HUES64 (cell line): ENCODE results near the gene CTSE.
"Not testable (repeated sequence)": the region's sequence is repeated elsewhere in the genome, so short reads cannot be mapped to it uniquely, and the experiment has no call there.

Experiments
- H3K27ac ChIP-seq: 2 replicates; pipeline ENCODE4 v1.7.0; 2013; ENCODE audit warnings: low read depth, low read length, inconsistent platforms
- H3K27me3 ChIP-seq: 2 replicates; pipeline ENCODE4 v1.6.1; 2013; ENCODE audit warnings: mild to moderate bottlenecking, low read length; ENCODE audit not compliant: insufficient read depth
- H3K36me3 ChIP-seq: 2 replicates; pipeline ENCODE4 v1.6.1; 2013; ENCODE audit warnings: mild to moderate bottlenecking, low read length; ENCODE audit not compliant: insufficient read depth
- H3K4me1 ChIP-seq: 2 replicates; pipeline ENCODE4 v1.6.1; 2013; ENCODE audit warnings: mild to moderate bottlenecking, low read length, moderate library complexity; ENCODE audit not compliant: insufficient read depth
- H3K4me3 ChIP-seq: 2 replicates; pipeline ENCODE4 v1.5.1; 2013; ENCODE audit warnings: mild to moderate bottlenecking, low read length, moderate library complexity
- H3K9ac ChIP-seq: 2 replicates; pipeline ENCODE4 v1.6.1; 2013; ENCODE audit warnings: mild to moderate bottlenecking, low read depth, low read length
- H3K9me3 ChIP-seq: 2 replicates; pipeline ENCODE4 v1.6.1; 2013; ENCODE audit warnings: low read depth, low read length; ENCODE audit not compliant: insufficient read depth
- WGBS: fragments of 150-250, 120-280 bp; methylation state at CpG from one replicate; pipeline ENCODE4 v1.1.7; 2013; ENCODE audit warnings: missing lambda C conversion rate; 5-methylcytosine and 5-hydroxymethylcytosine counted together

Gene CTSE

GRCh38 chr1:206002160-206002559, 21.5 kb downstream of the CTSE start:
- no peak overlapping the region for H3K4me3 ChIP-seq
- H3K9ac ChIP-seq = no peak overlapping the region
- H3K36me3 ChIP-seq = no peaks in the 10 kb centered on the region
- H3K27me3 ChIP-seq = peaks cover under 1% of the 10 kb centered on the region; the same call in 1 of the 2 replicates
- H3K27ac ChIP-seq = no peak overlapping the region
- 97% methylated on average over 2 of the region's 3 CpGs for WGBS
- H3K4me1 ChIP-seq = peaks cover 8% of the 10 kb centered on the region
- no peaks in the 10 kb centered on the region for H3K9me3 ChIP-seq

GRCh38 chr1:206001476-206001888, 22.2 kb downstream of the CTSE start:
- no peak overlapping the region for H3K4me3 ChIP-seq
- no peaks in the 10 kb centered on the region for H3K36me3 ChIP-seq
- peaks cover 8% of the 10 kb centered on the region for H3K4me1 ChIP-seq
- H3K9me3 ChIP-seq = no peaks in the 10 kb centered on the region
- H3K27me3 ChIP-seq = peaks cover 5% of the 10 kb centered on the region; the same call in 1 of the 2 replicates
- 40% methylated on average over 3 of the region's 3 CpGs for WGBS
- no peak overlapping the region for H3K9ac ChIP-seq
- H3K27ac ChIP-seq = no peak overlapping the region

DNA sequence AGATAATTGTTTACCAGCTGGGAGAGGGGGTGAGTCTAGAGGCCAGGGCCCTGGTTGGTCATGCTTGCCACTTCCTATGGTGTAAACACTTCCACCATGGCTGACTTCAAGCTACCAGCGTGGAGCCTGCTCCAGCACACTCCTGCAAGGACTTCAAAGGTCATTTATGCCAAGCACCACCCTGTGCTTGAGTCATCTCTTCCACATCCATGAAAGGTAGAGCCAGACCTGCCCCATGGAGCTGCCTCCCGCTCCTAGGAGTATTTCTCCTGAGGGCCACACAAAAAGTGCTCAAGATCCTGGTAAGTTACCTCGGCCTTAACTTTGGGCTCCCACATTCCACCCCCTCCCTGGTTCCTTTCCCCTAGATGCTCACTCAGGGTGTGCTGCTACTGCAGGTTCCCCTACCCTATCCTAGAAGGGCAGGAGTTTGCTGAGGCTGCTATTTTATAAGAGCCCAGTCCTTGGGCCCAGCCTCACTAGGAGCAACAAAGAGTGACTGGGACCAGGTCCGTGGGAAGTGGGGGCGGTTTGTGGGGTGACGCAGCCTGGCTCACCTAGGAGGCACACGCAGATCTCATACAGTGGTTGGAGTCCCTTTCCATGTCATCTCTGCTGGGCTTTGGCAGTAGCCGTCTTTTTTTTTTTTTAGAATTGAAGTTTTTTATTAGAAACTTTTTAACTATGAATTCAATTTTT, 22.9 kb downstream of the CTSE start:
- WGBS = 89% methylated on average over 7 of the region's 8 CpGs

DNA sequence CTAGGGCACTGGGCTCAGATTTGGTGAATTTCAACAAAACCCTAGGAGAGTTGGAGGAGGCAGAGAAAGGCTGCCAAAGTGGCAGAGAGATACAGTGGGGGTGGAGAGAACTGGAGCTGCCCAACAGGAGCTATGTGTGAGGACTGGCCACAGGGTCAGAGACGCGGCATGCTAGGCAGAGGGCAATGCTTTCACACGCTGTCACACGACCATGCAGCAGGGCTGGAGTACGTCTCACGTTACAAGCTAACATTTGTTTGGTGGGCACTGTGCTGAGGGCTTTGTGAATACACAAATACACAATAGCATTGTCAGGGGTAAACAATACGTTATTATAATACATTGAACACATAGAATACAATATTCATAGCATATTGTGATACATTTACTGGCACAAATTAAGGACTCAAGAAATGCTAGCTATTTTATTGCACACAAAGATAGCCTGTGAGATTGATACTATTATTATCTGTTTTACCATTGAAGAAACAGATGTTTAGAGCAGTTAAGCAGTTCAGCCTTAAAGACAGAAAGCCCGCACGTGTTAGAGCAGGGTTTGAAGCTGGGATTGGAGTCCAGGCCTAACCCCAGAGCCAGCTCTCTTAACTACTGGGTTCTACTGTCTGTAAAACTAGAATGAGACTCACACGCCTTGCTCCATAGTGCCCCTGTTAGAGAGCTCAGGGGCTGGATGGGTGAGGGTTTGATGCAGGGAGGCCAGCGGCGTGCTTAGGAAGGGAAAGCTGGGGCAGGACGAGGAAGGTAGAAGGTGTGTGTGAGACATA, 25.0 kb downstream of the CTSE start:
- Histone ChIP-seq H3K27ac (no peak overlapping the region), H3K4me1 (peaks cover 23% of the 10 kb centered on the region), H3K27me3 (peaks cover 5% of the 10 kb centered on the region; the same call in 1 of the 2 replicates), H3K4me3 (no peak overlapping the region), H3K9ac (no peak overlapping the region), H3K9me3 (no peaks in the 10 kb centered on the region), H3K36me3 (no peaks in the 10 kb centered on the region)
- 75% methylated on average over 12 of the region's 13 CpGs for WGBS

More for the DNA sequence above, 22.9 kb downstream of the CTSE start:
- H3K9me3 ChIP-seq = no peaks in the 10 kb centered on the region
- no peaks in the 10 kb centered on the region for H3K36me3 ChIP-seq
- no peak overlapping the region for H3K9ac ChIP-seq
- peaks cover 13% of the 10 kb centered on the region for H3K4me1 ChIP-seq
- H3K27ac ChIP-seq = no peak overlapping the region
- peaks cover 5% of the 10 kb centered on the region; the same call in 1 of the 2 replicates for H3K27me3 ChIP-seq
- no peak overlapping the region for H3K4me3 ChIP-seq

DNA sequence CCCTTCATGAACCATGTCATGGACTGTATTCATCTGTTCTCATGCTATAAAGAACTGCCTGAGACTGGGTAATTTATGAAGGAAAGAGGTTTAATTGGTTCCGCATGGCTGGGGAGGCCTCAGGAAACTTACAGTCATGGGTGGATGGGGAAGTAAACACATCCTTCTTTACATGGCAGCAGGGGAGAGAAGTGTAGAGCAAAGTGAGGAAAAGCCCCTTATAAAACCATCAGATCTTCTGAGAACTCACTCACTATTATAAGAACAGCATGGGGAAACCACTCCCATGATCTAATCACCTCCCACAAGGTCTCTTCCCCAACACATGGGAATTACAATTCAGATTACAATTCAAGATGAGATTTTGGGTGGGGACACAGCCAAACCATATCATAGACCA, 27.1 kb downstream of the CTSE start:
- WGBS = 96% methylated on average over 1 of the region's 1 CpG
- not testable (repeated sequence) for H3K36me3 ChIP-seq, H3K4me3 ChIP-seq, H3K27me3 ChIP-seq, H3K9me3 ChIP-seq, H3K27ac ChIP-seq, H3K9ac ChIP-seq
- H3K4me1 ChIP-seq = peaks cover 21% of the 10 kb centered on the region

DNA sequence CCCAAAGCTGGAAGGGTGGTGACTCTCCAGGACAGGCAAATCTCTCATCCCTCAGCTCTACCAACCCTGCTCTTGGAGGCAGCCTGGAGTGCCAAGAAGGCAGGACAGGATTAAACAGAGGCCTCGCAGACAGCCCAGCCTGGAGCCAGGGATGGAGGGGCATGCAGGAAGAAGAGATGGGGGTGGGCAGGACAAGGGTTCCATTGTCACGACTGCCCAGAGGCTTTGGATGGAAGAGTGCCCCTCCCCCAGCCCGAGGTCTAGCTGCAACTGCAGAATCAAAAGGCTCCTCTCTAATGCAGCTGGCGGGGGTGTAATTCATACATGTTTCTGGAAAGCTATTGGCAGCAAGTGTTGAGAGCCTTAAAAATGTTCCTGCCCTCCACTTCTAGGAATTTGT, 29.3 kb downstream of the CTSE start:
- WGBS = 53% methylated on average over 4 of the region's 4 CpGs

DNA sequence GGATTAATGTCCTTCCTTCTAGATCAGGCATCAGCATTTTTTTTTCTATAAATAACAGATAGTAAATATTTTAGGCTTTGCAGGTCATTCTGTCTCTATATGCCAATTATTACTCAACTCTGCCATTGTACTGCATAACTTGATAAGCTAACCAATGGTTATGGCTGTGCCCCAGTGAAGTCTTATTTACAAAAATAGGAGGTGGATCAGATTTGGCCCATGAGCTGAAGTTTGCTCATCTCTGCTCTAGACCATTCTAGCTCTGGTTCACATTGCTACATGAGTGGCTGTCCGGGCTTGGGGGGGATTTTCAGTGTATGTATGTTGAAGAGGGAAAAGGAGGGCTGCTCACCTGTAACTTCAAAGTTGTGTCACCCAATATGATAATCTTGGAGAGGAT, 30.6 kb downstream of the CTSE start:
- Histone ChIP-seq H3K4me1 (peaks cover 15% of the 10 kb centered on the region), H3K9ac (no peak overlapping the region), H3K27ac (no peak overlapping the region), H3K9me3 (no peaks in the 10 kb centered on the region), H3K27me3 (peaks cover 5% of the 10 kb centered on the region; the same call in 1 of the 2 replicates), H3K4me3 (no peak overlapping the region), H3K36me3 (no peaks in the 10 kb centered on the region)
- WGBS = 92% methylated on average over 1 of the region's 1 CpG

More for the DNA sequence above, 29.3 kb downstream of the CTSE start:
- no peak overlapping the region for H3K4me3 ChIP-seq
- no peak overlapping the region for H3K9ac ChIP-seq
- H3K27me3 ChIP-seq = peaks cover 5% of the 10 kb centered on the region; the same call in 1 of the 2 replicates
- no peaks in the 10 kb centered on the region for H3K36me3 ChIP-seq
- no peaks in the 10 kb centered on the region for H3K9me3 ChIP-seq
- peaks cover 18% of the 10 kb centered on the region for H3K4me1 ChIP-seq
- no peak overlapping the region for H3K27ac ChIP-seq

DNA sequence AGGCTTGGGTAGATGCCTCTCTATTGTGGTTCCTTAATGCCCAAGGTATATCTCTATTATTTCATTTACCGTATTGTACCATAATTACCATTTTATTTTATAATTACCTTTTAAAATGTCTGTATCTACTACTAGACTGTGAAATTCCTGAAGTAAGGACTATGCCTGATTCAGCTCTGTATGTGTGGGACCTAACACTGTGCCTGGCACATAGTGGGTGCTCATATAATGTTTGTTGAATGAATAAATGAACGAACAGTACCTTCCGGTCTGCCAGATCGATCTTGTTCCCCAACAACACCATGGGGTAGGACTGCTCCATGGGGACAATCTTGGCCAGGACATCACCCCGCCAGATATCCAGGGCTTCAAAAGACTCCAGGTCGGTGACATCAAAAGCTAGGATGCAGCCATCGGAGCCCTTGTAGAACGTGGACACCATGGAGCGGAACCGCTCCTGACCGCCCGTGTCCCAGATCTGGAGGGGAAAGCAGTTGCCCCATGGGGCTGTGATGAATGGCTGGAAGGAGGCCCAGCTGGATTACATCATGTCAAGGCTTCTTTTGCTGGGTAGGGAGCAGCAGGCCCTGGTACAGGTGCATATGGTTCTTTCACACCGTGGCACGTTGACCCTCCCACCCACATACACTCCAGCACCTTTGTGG, 31.3 kb downstream of the CTSE start:
- Histone ChIP-seq H3K36me3 (no peaks in the 10 kb centered on the region), H3K27me3 (peaks cover 5% of the 10 kb centered on the region; the same call in 1 of the 2 replicates), H3K4me1 (peaks cover 15% of the 10 kb centered on the region), H3K27ac (no peak overlapping the region), H3K9me3 (no peaks in the 10 kb centered on the region), H3K4me3 (no peak overlapping the region), H3K9ac (no peak overlapping the region)
- WGBS = 95% methylated on average over 13 of the region's 14 CpGs

- WGBS = 95% methylated on average over 4 of the region's 4 CpGs
- Histone ChIP-seq H3K9me3 (no peaks in the 10 kb centered on the region), H3K36me3 (no peaks in the 10 kb centered on the region), H3K4me1 (peaks cover 14% of the 10 kb centered on the region), H3K9ac (no peak overlapping the region), H3K4me3 (no peak overlapping the region), H3K27me3 (no peaks in the 10 kb centered on the region), H3K27ac (no peak overlapping the region)
Observed at GRCh38 chr1:205991237-205991636, 32.5 kb downstream of the CTSE start.

DNA sequence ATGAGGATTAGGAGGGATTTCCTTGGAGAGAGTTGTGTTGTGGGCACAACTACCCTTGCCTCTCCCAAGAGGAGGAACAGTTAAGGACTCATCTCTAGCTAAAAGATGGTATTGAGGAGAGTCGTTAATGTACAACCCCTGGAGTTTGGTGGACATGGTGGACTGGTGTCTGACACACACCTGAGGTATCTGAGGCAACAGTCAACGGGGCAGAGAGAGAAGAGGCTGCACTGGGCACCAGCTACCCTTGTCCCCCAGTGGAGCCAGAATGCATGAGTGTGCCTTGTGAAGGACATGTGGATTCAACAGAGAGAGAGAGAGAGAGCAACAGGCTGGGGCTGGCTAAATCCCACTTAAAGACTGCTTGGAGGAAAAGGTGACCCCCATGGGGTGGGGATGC, 33.5 kb downstream of the CTSE start:
- 89% methylated on average over 2 of the region's 2 CpGs for WGBS
- no peaks in the 10 kb centered on the region for H3K27me3 ChIP-seq

GRCh38 chr1:205989786-205990185, 33.9 kb downstream of the CTSE start:
- no peaks in the 10 kb centered on the region for H3K27me3 ChIP-seq
- no peak overlapping the region for H3K9ac ChIP-seq
- H3K27ac ChIP-seq = no peak overlapping the region
- H3K9me3 ChIP-seq = no peaks in the 10 kb centered on the region
- WGBS = 90% methylated on average over 5 of the region's 5 CpGs
- H3K36me3 ChIP-seq = no peaks in the 10 kb centered on the region
- H3K4me3 ChIP-seq = no peak overlapping the region
- peaks cover 8% of the 10 kb centered on the region for H3K4me1 ChIP-seq

More for the DNA sequence above, 33.5 kb downstream of the CTSE start:
- Histone ChIP-seq H3K4me3 (no peak overlapping the region), H3K27ac (no peak overlapping the region), H3K9ac (no peak overlapping the region), H3K36me3 (no peaks in the 10 kb centered on the region), H3K9me3 (no peaks in the 10 kb centered on the region), H3K4me1 (peaks cover 9% of the 10 kb centered on the region)
